Activated naive CD4-positive, alpha-beta T cell treated with Interleukin-2 at 50 U/mL for 16 hours (primary cell): ENCODE measurements around the gene RASAL2.
A peak's percentile ranks its signal among the peaks of the same experiment; 100 is the strongest.

ENCODE experiments used
- DNase-seq: peaks from one replicate; pipeline ENCODE4 v3.0.0-alpha.2; 2020

Gene RASAL2

GRCh38 chr1:178529364-178530036 lies 435.6 kb downstream of the RASAL2 start:
- no peak for DNase-seq

GRCh38 chr1:178530037-178530402 lies 436.1 kb downstream of the RASAL2 start:
- DNase-seq = no peak

- no peak for DNase-seq
Measured at GRCh38 chr1:178530502-178530901, 436.6 kb downstream of the RASAL2 start.

- DNase-seq = no peak
Measured at GRCh38 chr1:178531887-178532286, 438.0 kb downstream of the RASAL2 start.

DNA sequence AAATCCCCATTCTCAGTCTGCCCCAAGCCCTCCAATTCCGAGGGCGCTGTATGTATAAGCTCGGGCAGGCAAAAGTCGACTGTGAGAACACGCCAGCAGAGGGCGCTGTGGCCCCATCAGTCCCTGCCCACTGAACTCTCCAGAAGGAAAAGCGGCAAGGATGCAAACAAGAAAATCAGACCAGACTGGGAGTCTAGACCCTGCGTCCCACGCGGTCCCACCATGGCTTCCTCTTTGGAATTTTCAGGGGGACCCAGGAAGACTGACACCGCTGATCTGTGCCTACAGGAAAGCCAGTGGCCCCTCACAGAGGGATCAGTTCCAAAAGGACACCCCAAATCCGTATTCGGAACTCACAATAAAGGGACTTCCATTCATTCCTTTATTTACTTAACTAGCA lies 438.5 kb downstream of the RASAL2 start:
- peak; percentile 73 for DNase-seq

- no peak for DNase-seq
Measured at GRCh38 chr1:178533121-178533946, 439.4 kb downstream of the RASAL2 start.
